GM12801 (cell line): ENCODE data around the gene RIT2.

ENCODE experiments used
- CTCF ChIP-seq: IDR thresholded peaks from one replicate; pipeline ENCODE4 v1.5.1; 2011; ENCODE audit warnings: control low read depth; ENCODE audit not compliant: insufficient read length; ENCODE audit errors: extremely low read depth

The RIT2 gene

GRCh38 chr18:42980426-42980825, 135.1 kb downstream of the RIT2 start:
- TF ChIP-seq CTCF, result no peak

- no peak for TF ChIP-seq CTCF
These were observed 137.4 kb downstream of the RIT2 start for GRCh38 chr18:42977982-42978637.

GRCh38 chr18:42976869-42977590, 138.5 kb downstream of the RIT2 start:
- TF ChIP-seq CTCF, result no peak

GRCh38 chr18:42969366-42969765, 146.1 kb downstream of the RIT2 start:
- no peak for TF ChIP-seq CTCF

GRCh38 chr18:42961298-42961697, 154.2 kb downstream of the RIT2 start:
- no peak for TF ChIP-seq CTCF

- no peak for TF ChIP-seq CTCF
These were observed 156.0 kb downstream of the RIT2 start for GRCh38 chr18:42959528-42959927.

GRCh38 chr18:42958353-42958752, 157.1 kb downstream of the RIT2 start:
- TF ChIP-seq CTCF, result no peak
